Loucy (cell line): ENCODE measurements around the gene PRIMA1.

Source experiments
- H2AFZ ChIP-seq: fragments of 200-600 bp; sonication (generic); 2 replicates; pipeline ENCODE4 v1.6.0; 2016; ENCODE audit warnings: antibody characterized with exemption, mild to moderate bottlenecking, low read length, moderate library complexity
- H3F3A ChIP-seq: fragments of 200-600 bp; 2 replicates; pipeline ENCODE4 v1.6.0; 2016; ENCODE audit warnings: antibody characterized with exemption, low read depth, mild to moderate bottlenecking
- H3K27me3 ChIP-seq: fragments of 200-600 bp; sonication (generic); 2 replicates; pipeline ENCODE4 v1.6.1; 2014; ENCODE audit warnings: low read length, mild to moderate bottlenecking; ENCODE audit not compliant: insufficient read depth, poor library complexity, severe bottlenecking
- H3K36me3 ChIP-seq: fragments of 200-600 bp; sonication (generic); 2 replicates; pipeline ENCODE4 v1.6.1; 2016; ENCODE audit warnings: low read length; ENCODE audit not compliant: insufficient read depth
- H3K4me1 ChIP-seq: fragments of 200-600 bp; sonication (generic); 2 replicates; pipeline ENCODE4 v1.5.1; 2014; ENCODE audit warnings: low read length, mild to moderate bottlenecking; ENCODE audit not compliant: insufficient read depth, poor library complexity, severe bottlenecking
- H3K4me2 ChIP-seq: fragments of 200-600 bp; sonication (generic); 2 replicates; pipeline ENCODE4 v1.6.0; 2014; ENCODE audit warnings: antibody characterized with exemption, low read length, low read depth, mild to moderate bottlenecking; ENCODE audit not compliant: poor library complexity, severe bottlenecking
- H3K4me3 ChIP-seq: fragments of 200-600 bp; sonication (generic); 2 replicates; pipeline ENCODE4 v1.5.1; 2014; ENCODE audit warnings: low read length, mild to moderate bottlenecking, mixed read lengths; ENCODE audit not compliant: poor library complexity, severe bottlenecking
- H3K79me2 ChIP-seq: fragments of 200-600 bp; sonication (generic); 2 replicates; pipeline ENCODE4 v1.6.1; 2014; ENCODE audit warnings: low read length; ENCODE audit not compliant: insufficient read depth
- H3K9ac ChIP-seq: fragments of 200-600 bp; sonication (generic); 2 replicates; pipeline ENCODE4 v1.6.0; 2014; ENCODE audit warnings: mild to moderate bottlenecking, low read depth, low read length, moderate library complexity; ENCODE audit not compliant: poor library complexity, severe bottlenecking
- H3K9me2 ChIP-seq: fragments of 200-600 bp; sonication (generic); replicated peaks from 2 replicates; pipeline ENCODE4 v1.6.1; 2016; ENCODE audit warnings: low read depth, low read length, mixed read lengths
- H3K9me3 ChIP-seq: fragments of 200-600 bp; sonication (generic); 2 replicates; pipeline ENCODE4 v1.6.1; 2014; ENCODE audit warnings: mild to moderate bottlenecking, antibody characterized with exemption, low read length, low read depth; ENCODE audit not compliant: insufficient read depth
- H4K20me1 ChIP-seq: fragments of 200-600 bp; sonication (generic); 2 replicates; pipeline ENCODE4 v1.6.0; 2014; ENCODE audit warnings: antibody characterized with exemption, low read length, mild to moderate bottlenecking; ENCODE audit not compliant: insufficient read depth, poor library complexity, severe bottlenecking
- EZH2phosphoT487 ChIP-seq: fragments of 200-600 bp; IDR thresholded peaks from 2 replicates; pipeline ENCODE4 v1.6.1; 2018; ENCODE audit warnings: antibody characterized with exemption, mild to moderate bottlenecking, moderate library complexity, borderline replicate concordance
- TF ChIP-seq, protein P1 (sequence below): fragments of 200-600 bp; sonication (generic); conservative IDR thresholded peaks from 2 replicates; pipeline ENCODE4 v1.5.1; 2014; ENCODE audit warnings: mild to moderate bottlenecking, antibody characterized with exemption, low read length

The PRIMA1 gene

DNA sequence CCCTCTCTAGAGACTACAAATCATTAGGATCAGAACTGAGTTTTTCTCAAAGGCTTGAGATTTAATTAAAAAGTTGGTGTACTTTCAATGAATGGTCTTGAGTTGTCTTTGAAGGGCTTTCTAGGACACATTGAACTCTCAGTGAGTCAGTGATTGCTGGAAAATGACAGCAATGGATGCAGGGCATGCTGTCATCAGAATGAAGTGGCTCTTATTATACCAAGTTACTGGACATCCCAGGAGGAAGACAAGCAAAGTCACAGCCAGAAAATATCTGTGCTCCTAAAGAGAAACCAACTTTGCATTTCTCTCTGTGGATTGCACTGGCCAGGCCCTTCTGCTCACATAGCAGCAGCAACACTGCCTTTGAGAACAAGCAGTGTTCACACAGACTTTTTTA, 112.6 kb downstream of the PRIMA1 start:
- H2AFZ ChIP-seq: no peak overlapping the region
- TF ChIP-seq EZH2phosphoT487: no peak
- TF ChIP-seq, protein P1, sequence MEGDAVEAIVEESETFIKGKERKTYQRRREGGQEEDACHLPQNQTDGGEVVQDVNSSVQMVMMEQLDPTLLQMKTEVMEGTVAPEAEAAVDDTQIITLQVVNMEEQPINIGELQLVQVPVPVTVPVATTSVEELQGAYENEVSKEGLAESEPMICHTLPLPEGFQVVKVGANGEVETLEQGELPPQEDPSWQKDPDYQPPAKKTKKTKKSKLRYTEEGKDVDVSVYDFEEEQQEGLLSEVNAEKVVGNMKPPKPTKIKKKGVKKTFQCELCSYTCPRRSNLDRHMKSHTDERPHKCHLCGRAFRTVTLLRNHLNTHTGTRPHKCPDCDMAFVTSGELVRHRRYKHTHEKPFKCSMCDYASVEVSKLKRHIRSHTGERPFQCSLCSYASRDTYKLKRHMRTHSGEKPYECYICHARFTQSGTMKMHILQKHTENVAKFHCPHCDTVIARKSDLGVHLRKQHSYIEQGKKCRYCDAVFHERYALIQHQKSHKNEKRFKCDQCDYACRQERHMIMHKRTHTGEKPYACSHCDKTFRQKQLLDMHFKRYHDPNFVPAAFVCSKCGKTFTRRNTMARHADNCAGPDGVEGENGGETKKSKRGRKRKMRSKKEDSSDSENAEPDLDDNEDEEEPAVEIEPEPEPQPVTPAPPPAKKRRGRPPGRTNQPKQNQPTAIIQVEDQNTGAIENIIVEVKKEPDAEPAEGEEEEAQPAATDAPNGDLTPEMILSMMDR: no peak
- H3K79me2 ChIP-seq: no peaks in the 10 kb centered on the region
- 0 out of 2 replicates have a peak, but pooled peaks cover 3% of the 10 kb centered on the region for H3F3A ChIP-seq
- no peaks in the 10 kb centered on the region for H3K4me1 ChIP-seq
- H3K4me3 ChIP-seq: no peak overlapping the region
- H3K9ac ChIP-seq: no peak overlapping the region
- H3K27me3 ChIP-seq: no peaks in the 10 kb centered on the region
- no peaks in the 10 kb centered on the region; the same call in 1 of the 2 replicates for H3K36me3 ChIP-seq
- no peaks in the 10 kb centered on the region for H4K20me1 ChIP-seq
- H3K4me2 ChIP-seq: no peak overlapping the region
- no peaks in the 10 kb centered on the region for H3K9me2 ChIP-seq
- no peaks in the 10 kb centered on the region for H3K9me3 ChIP-seq

DNA sequence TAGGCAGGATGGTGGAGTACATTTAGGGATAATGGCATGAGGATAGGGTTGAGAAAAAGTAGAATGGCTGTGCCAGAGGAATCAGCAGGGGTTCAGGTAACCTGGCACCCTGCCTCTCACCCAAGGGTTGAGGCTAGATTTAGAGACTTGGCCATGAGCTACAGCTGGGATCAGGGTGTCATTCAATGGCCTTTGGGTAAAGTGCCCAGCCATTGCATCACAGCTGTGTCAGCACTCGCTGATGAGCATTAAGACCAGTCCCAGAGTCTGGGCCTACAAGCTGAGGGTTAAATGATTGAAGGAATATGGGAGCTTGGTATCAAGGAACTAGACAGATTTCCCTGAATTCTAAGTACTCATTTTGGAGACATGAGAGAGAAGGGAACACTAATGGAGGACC, 113.9 kb downstream of the PRIMA1 start:
- Histone ChIP-seq H4K20me1 (no peaks in the 10 kb centered on the region), H3F3A (0 out of 2 replicates have a peak, but pooled peaks cover 3% of the 10 kb centered on the region), H3K9me2 (no peaks in the 10 kb centered on the region), H2AFZ (no peak overlapping the region), H3K9ac (no peak overlapping the region), H3K27me3 (no peaks in the 10 kb centered on the region), H3K4me2 (no peak overlapping the region), H3K4me3 (no peak overlapping the region), H3K79me2 (no peaks in the 10 kb centered on the region), H3K4me1 (no peaks in the 10 kb centered on the region), H3K9me3 (no peaks in the 10 kb centered on the region), H3K36me3 (no peaks in the 10 kb centered on the region; the same call in 1 of the 2 replicates)
- TF ChIP-seq, protein P1: no peak
- TF ChIP-seq EZH2phosphoT487: no peak

DNA sequence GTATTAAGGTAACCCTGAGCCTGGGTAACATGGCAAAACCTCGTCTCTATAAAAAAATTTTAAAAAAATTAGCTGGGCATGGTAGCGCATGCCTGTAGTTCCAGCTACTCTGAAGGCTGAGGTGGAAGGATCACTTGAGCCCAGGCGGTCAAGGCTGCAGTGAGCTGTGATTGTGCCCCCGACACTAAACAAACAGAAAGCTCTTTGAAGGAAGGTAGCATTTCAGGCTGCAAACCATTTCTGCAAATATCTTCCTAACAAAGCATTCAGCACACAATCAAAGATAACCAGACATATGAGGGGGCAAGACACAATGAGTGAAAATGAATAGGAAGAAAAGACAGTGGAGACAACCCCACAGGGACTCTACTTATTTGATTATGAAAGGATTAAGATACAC, 118.7 kb downstream of the PRIMA1 start:
- H3K36me3 ChIP-seq: peaks cover 1% of the 10 kb centered on the region
- peaks cover 16% of the 10 kb centered on the region; the same call in 1 of the 2 replicates for H3K9me3 ChIP-seq
- no peaks in the 10 kb centered on the region for H4K20me1 ChIP-seq
- no peak overlapping the region for H2AFZ ChIP-seq
- H3K9ac ChIP-seq: no peak overlapping the region
- TF ChIP-seq, protein P1: no peak
- TF ChIP-seq EZH2phosphoT487: no peak
- no peak overlapping the region for H3K4me2 ChIP-seq
- no peaks in the 10 kb centered on the region for H3F3A ChIP-seq
- no peaks in the 10 kb centered on the region for H3K4me1 ChIP-seq
- no peaks in the 10 kb centered on the region for H3K9me2 ChIP-seq
- no peaks in the 10 kb centered on the region for H3K27me3 ChIP-seq
- no peak overlapping the region for H3K4me3 ChIP-seq
- H3K79me2 ChIP-seq: no peaks in the 10 kb centered on the region
